Endothelial cell (in vitro differentiated cells): ENCODE measurements around the gene HLA-F. TPM values are rescaled to one million over a fixed set of nuclear protein-coding genes. Genes with fewer than 3 reads are reported as not detected.

ENCODE experiments used
- DNase-seq: peaks from one replicate; pipeline ENCODE4 v3.0.0; 2021; ENCODE audit warnings: low spot score
- H3K27ac Mint-ChIP-seq: one replicate; pipeline ENCODE4 v1.8.0; 2021; ENCODE audit warnings: mixed read lengths, inconsistent platforms; ENCODE audit not compliant: unreplicated experiment
- H3K27me3 Mint-ChIP-seq: one replicate; pipeline ENCODE4 v1.8.0; 2021; ENCODE audit warnings: mild to moderate bottlenecking, moderate library complexity, mixed read lengths, inconsistent platforms; ENCODE audit not compliant: unreplicated experiment
- H3K36me3 Mint-ChIP-seq: one replicate; pipeline ENCODE4 v1.8.0; 2021; ENCODE audit warnings: mild to moderate bottlenecking, low read depth, mixed read lengths, inconsistent platforms; ENCODE audit not compliant: unreplicated experiment
- H3K4me1 Mint-ChIP-seq: one replicate; pipeline ENCODE4 v1.8.0; 2021; ENCODE audit warnings: mild to moderate bottlenecking, mixed read lengths, inconsistent platforms; ENCODE audit not compliant: unreplicated experiment
- H3K4me3 Mint-ChIP-seq: one replicate; pipeline ENCODE4 v1.8.0; 2021; ENCODE audit warnings: mild to moderate bottlenecking, mixed read lengths, inconsistent platforms; ENCODE audit not compliant: unreplicated experiment
- H3K9me3 Mint-ChIP-seq: one replicate; pipeline ENCODE4 v1.8.0; 2021; ENCODE audit warnings: mixed read lengths, inconsistent platforms; ENCODE audit not compliant: unreplicated experiment
- total RNA-seq: library from RNA; stranded (reverse); fragmentation: NEBNext Ultra II Directional; extraction: Animal tissue kit (Norgen Biotek cat#: 25700); gene quantifications from one replicate; pipeline ENCODE4 v1.2.1, GENCODE V29; 2021; ENCODE audit not compliant: unreplicated experiment
- TF ChIP-seq, protein P1 (sequence below): fragments of 200-600 bp; sonication (generic); IDR thresholded peaks from one replicate; pipeline ENCODE4 v1.5.0; 2021; ENCODE audit warnings: antibody characterized with exemption; ENCODE audit not compliant: unreplicated experiment

HLA-F gene
- total RNA-seq, 1 donor from 2014 or later, result 5.1 TPM

- TF ChIP-seq, protein P1, sequence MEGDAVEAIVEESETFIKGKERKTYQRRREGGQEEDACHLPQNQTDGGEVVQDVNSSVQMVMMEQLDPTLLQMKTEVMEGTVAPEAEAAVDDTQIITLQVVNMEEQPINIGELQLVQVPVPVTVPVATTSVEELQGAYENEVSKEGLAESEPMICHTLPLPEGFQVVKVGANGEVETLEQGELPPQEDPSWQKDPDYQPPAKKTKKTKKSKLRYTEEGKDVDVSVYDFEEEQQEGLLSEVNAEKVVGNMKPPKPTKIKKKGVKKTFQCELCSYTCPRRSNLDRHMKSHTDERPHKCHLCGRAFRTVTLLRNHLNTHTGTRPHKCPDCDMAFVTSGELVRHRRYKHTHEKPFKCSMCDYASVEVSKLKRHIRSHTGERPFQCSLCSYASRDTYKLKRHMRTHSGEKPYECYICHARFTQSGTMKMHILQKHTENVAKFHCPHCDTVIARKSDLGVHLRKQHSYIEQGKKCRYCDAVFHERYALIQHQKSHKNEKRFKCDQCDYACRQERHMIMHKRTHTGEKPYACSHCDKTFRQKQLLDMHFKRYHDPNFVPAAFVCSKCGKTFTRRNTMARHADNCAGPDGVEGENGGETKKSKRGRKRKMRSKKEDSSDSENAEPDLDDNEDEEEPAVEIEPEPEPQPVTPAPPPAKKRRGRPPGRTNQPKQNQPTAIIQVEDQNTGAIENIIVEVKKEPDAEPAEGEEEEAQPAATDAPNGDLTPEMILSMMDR, result no peak
- DNase-seq, result no peak
- no peaks in the 10 kb centered on the region for H3K9me3 Mint-ChIP-seq
- peaks cover 2% of the 10 kb centered on the region for H3K27me3 Mint-ChIP-seq
- no peaks in the 10 kb centered on the region for H3K36me3 Mint-ChIP-seq
- no peaks in the 10 kb centered on the region for H3K4me1 Mint-ChIP-seq
- H3K27ac Mint-ChIP-seq, result no peak overlapping the region
- H3K4me3 Mint-ChIP-seq, result no peak overlapping the region
Measured at GRCh38 chr6:29731281-29731680, 8.0 kb downstream of the HLA-F start.

DNA sequence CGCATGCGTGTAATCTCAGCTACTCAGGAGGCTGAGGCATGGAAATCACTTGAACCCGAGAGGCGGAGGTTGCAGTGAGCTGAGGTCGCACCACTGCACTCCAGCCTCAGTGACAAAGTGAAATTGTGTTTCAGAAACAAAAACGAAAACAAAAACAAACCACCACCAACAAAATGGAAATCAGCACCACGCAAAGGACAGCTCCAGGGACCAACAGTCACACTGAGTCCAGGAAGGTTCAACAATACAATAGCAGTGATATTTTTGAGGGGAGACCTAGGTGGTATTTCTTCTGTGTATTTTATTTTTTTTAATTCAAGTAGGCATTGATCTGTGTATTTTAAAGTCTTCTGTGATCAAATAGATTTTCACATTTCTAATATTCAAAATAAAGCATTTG, 9.8 kb downstream of the HLA-F start:
- H3K4me1 Mint-ChIP-seq, result no peaks in the 10 kb centered on the region
- H3K9me3 Mint-ChIP-seq, result no peaks in the 10 kb centered on the region
- no peaks in the 10 kb centered on the region for H3K36me3 Mint-ChIP-seq
- no peak for DNase-seq
- H3K27ac Mint-ChIP-seq, result no peak overlapping the region
- H3K27me3 Mint-ChIP-seq, result peaks cover 2% of the 10 kb centered on the region
- TF ChIP-seq, protein P1, result no peak
- no peak overlapping the region for H3K4me3 Mint-ChIP-seq

- H3K27me3 Mint-ChIP-seq, result peaks cover 2% of the 10 kb centered on the region
- H3K4me3 Mint-ChIP-seq, result no peak overlapping the region
- H3K27ac Mint-ChIP-seq, result no peak overlapping the region
- no peak for DNase-seq
- TF ChIP-seq, protein P1, result no peak
- H3K36me3 Mint-ChIP-seq, result no peaks in the 10 kb centered on the region
- H3K4me1 Mint-ChIP-seq, result no peaks in the 10 kb centered on the region
- H3K9me3 Mint-ChIP-seq, result no peaks in the 10 kb centered on the region
Measured at GRCh38 chr6:29734046-29735018, 11.1 kb downstream of the HLA-F start.

GRCh38 chr6:29736563-29736962, 13.3 kb downstream of the HLA-F start:
- Mint-ChIP-seq H3K4me1 (no peaks in the 10 kb centered on the region), H3K27ac (no peak overlapping the region), H3K27me3 (peaks cover 3% of the 10 kb centered on the region), H3K9me3 (no peaks in the 10 kb centered on the region), H3K36me3 (no peaks in the 10 kb centered on the region), H3K4me3 (no peak overlapping the region)
- TF ChIP-seq, protein P1, result no peak
- no peak for DNase-seq
